SH-SY5Y (cell line): ENCODE data around the gene RNF138.

ENCODE experiments used
- GATA2 ChIP-seq: IDR thresholded peaks from 2 replicates; pipeline ENCODE4 v1.6.1; 2011; ENCODE audit warnings: mild to moderate bottlenecking, low read depth, low read length
- GATA3 ChIP-seq: IDR thresholded peaks from 2 replicates; pipeline ENCODE4 v1.6.1; 2011; ENCODE audit warnings: low read depth, mild to moderate bottlenecking, low read length, moderate library complexity

GRCh38 chr18:32110005-32110404, 18.3 kb downstream of the RNF138 start:
- TF ChIP-seq GATA2 (no peak), GATA3 (no peak)
